ENCODE results near the gene LAPTM5. TPM values are rescaled to one million over a fixed set of nuclear protein-coding genes. Genes with fewer than 3 reads are reported as not detected.

The LAPTM5 gene
- total and polyA plus RNA-seq, 2 of the 8 experiments (the other 6 are each of a cell fraction or from before 2014, with no cell fraction given) = 0.37 to 1.4 TPM

DNA sequence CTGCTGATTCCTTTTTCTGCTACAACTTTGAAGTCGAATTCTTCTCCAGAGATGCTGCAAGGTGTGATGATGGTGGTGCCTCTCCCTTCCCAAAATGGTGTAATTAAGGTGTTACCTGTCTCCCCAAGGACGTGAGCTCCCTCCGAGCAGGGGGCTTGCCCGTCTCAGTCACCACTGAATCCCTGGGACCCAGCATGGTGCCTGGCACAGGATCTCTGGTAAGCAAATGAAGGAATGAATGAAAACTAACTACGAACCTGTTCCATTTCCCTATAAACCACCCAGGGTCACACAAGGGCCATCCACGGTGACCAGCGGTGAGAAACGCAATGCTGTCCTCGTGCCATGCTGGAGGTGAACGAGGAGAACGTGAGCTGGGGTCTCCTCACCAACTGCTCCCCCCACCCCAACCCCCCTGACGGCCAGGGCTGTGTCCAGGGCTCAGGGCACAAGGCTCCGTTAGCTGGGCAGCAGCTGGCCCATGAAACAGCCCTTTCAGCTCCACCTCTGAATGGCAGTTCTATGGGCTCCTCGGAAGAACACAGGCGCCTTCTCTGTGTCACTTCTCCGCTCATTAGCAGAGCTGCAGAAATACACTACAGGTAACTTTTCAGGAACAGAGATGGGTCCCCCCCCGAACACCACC is 32.0 kb downstream of the LAPTM5 start:
- 87% methylated on average over 15 of the region's 17 CpGs; no CpG with 5 or more reads in 1 of the 2 experiments for WGBS, 2 experiments (ENCODE audit: extremely low coverage in 1 of 2, insufficient coverage in 1 of 2, insufficient read length in 1 of 2, insufficient replicate concordance in 2 of 2, low coverage in 1 of 2, low lambda C conversion rate in 2 of 2, missing lambda C conversion rate in 1 of 2)
- Histone ChIP-seq H3K18ac (ENCODE audit: extremely low read depth, low read length) (no peak overlapping the region), H2AK5ac (ENCODE audit: low read depth, low read length) (no peak overlapping the region), H3K14ac (ENCODE audit: insufficient read length) (no peak overlapping the region), H4K91ac (replicated peaks; ENCODE audit: insufficient read length, low read length) (no peak overlapping the region), H3K27ac (ENCODE audit: low read depth, low read length) (no peak overlapping the region), H3K36me3 (ENCODE audit: control insufficient read depth in 2 of 4, insufficient read depth in 4 of 4, low read length in 3 of 4) (no peaks in the 10 kb centered on the region), H2BK120ac (replicated peaks; ENCODE audit: low read depth, low read length) (no peak overlapping the region), H2BK5ac (ENCODE audit: low read depth, low read length) (no peak overlapping the region), H4K8ac (ENCODE audit: extremely low read depth, insufficient read depth, low read length) (no peak overlapping the region), H3K9me3 (ENCODE audit: insufficient read depth in 2 of 2, low read depth in 1 of 2, low read length in 1 of 2) (no peaks in the 10 kb centered on the region), H3K4me1 (replicated peaks in 1 of 4; ENCODE audit: control insufficient read depth in 3 of 4, insufficient read depth in 4 of 4, low read length in 3 of 4) (peaks cover 0 to 7% (median 2%) of the 10 kb centered on the region in 4 experiments; a peak in 4 of 7 replicates), H3K9ac (replicated peaks in 1 of 4; ENCODE audit: extremely low read depth in 1 of 4, low read depth in 3 of 4, low read length in 3 of 4) (no peak overlapping the region), H4K20me1 (replicated peaks in 1 of 2; ENCODE audit: control insufficient read depth in 1 of 2, insufficient read depth in 2 of 2, low read length in 2 of 2) (no peaks in the 10 kb centered on the region), H3K56ac (replicated peaks; ENCODE audit: insufficient read length, low read depth, low read length) (no peak overlapping the region), H3K23ac (ENCODE audit: insufficient read length) (no peak overlapping the region), H3K4me2 (ENCODE audit: insufficient read depth in 1 of 2, low read depth in 2 of 2, low read length in 2 of 2) (no peak overlapping the region), H3K27me3 (replicated peaks in 1 of 4; ENCODE audit: control insufficient read depth in 3 of 4, extremely low read depth in 1 of 4, insufficient read depth in 3 of 4, low read length in 3 of 4) (no peaks in the 10 kb centered on the region), H2BK15ac (ENCODE audit: low read length) (no peak overlapping the region), H4K5ac (ENCODE audit: insufficient read length, low read depth, low read length) (no peak overlapping the region), H2BK12ac (ENCODE audit: low read depth, low read length) (no peak overlapping the region), H3K79me2 (ENCODE audit: control insufficient read depth in 1 of 2, insufficient read depth in 2 of 2, low read length in 2 of 2) (no peaks in the 10 kb centered on the region), H3K4me3 (ENCODE audit: extremely low read depth in 1 of 4, insufficient read depth in 2 of 4, low read depth in 3 of 4, low read length in 4 of 4) (no peak overlapping the region), H2BK20ac (ENCODE audit: low read length) (no peak overlapping the region), H3K23me2 (ENCODE audit: low read depth, low read length) (no peaks in the 10 kb centered on the region; the same call in 1 of the 2 replicates), H3K4ac (replicated peaks; ENCODE audit: insufficient read length, low read depth, low read length) (no peak overlapping the region), H2AFZ (ENCODE audit: low read length) (no peak overlapping the region), H3K79me1 (ENCODE audit: low read depth, low read length) (no peaks in the 10 kb centered on the region)
- DNase-seq (ENCODE audit: low read depth in 1 of 2, low spot score in 2 of 2) (no peak), FAIRE-seq (no peak)
- ChIA-PET CTCF (ENCODE audit: partially characterized antibody) (interaction anchor here (0.6 to 55.1 kb wide), 11 partner anchors 10 to 345 kb away, joined by 3 to 1640 read pairs (median 5); partner anchors contain the start of gene LAPTM5), POLR2A (ENCODE audit: partially characterized antibody) (no interaction called here)
- TF ChIP-seq CREB1 (IDR thresholded peaks at IDR 0.05) (no peak), KDM4A (IDR thresholded peaks at IDR 0.05; ENCODE audit: low read depth, low read length, severe bottlenecking) (no peak), EZH2 (IDR thresholded peaks at IDR 0.05; ENCODE audit: low read depth, low read length, severe bottlenecking) (no peak), YY1 (IDR thresholded peaks at IDR 0.05; ENCODE audit: low read depth, low read length) (no peak), SP1 (IDR thresholded peaks at IDR 0.05; ENCODE audit: low read depth, low read length) (no peak), BCL11A (IDR thresholded peaks at IDR 0.05; ENCODE audit: low read depth in 2 of 2, low read length in 2 of 2) (no peak), NRF1 (IDR thresholded peaks at IDR 0.05; ENCODE audit: low read depth, low read length) (no peak), KDM1A (IDR thresholded peaks at IDR 0.05; ENCODE audit: borderline replicate concordance, low read length) (no peak), RNF2 (IDR thresholded peaks at IDR 0.05; ENCODE audit: borderline replicate concordance, low read depth, low read length, missing control alignments, poor library complexity, severe bottlenecking) (no peak), SRF (IDR thresholded peaks at IDR 0.05; ENCODE audit: low read depth, low read length) (no peak), PHF8 (conservative IDR thresholded peaks at IDR 0.05; ENCODE audit: low read depth, low read length) (no peak), BRCA1 (IDR thresholded peaks at IDR 0.05; ENCODE audit: low read depth, low read length) (no peak)
- TF ChIP-seq, protein P1, sequence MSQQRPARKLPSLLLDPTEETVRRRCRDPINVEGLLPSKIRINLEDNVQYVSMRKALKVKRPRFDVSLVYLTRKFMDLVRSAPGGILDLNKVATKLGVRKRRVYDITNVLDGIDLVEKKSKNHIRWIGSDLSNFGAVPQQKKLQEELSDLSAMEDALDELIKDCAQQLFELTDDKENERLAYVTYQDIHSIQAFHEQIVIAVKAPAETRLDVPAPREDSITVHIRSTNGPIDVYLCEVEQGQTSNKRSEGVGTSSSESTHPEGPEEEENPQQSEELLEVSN (IDR thresholded peaks at IDR 0.05) = no peak
